Mesenteric fat pad (tissue), 1 donor: ENCODE results near the gene ANTXR1. TPM values are rescaled to one million over a fixed set of nuclear protein-coding genes. Genes with fewer than 3 reads are reported as not detected.

Experiments
- DNase-seq: peaks from one replicate; pipeline ENCODE4 v3.0.0-alpha.2; 2020; ENCODE audit warnings: low spot score
- total RNA-seq: library from RNA; stranded (reverse); fragmentation: NEBNext Ultra II Directional; extraction: Animal tissue kit (Norgen Biotek cat#: 25700); gene quantifications from one replicate; pipeline ENCODE4 v1.2.1, GENCODE V29; 2021
- donor health status: DM: yes; HTN: yes; CAD: no.

ANTXR1 gene
- total RNA-seq, 1 donor from 2014 or later: 51.9 TPM

GRCh38 chr2:69177785-69178636 lies 165.0 kb downstream of the ANTXR1 start:
- peak; percentile 96 for DNase-seq

DNA sequence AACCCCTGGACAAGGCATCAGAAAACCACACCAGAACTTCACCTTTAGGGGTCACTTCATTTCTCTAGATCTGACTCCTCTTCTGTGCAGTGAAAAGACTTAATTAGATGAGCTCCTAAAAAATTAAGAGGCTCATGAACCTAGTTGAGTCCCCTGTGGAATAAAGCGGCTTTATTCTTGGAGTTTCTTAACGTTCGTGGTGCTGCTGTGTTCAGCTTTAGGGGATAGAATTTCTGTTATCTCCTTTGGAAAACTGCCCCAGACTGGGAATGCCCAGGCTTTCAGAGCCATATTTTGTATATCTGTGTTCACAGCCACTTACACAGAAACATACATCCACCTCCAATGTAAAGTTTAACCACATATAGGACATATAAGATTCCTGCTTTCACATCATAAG lies 165.8 kb downstream of the ANTXR1 start:
- no peak for DNase-seq

DNA sequence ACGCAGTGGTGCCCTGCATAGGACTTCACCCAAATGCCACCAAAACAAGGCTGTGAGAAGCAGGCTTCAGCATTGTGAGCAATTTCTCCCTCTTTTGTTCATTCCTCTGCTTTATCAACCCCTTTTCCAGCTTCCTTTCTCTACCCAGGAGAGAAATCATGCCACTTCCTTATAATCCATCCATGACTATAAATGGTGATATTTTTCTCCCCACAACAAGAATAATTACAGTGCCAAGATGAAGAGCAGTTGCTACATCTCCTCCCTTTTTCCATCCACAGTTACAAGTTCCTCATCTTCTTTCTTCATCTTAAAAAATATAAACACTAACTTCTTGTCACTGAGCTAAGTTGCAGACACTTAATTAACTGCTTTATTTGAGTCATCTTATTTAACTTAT lies 167.2 kb downstream of the ANTXR1 start:
- DNase-seq: no peak

- no peak for DNase-seq
These were observed 168.0 kb downstream of the ANTXR1 start for GRCh38 chr2:69180974-69181373.

DNA sequence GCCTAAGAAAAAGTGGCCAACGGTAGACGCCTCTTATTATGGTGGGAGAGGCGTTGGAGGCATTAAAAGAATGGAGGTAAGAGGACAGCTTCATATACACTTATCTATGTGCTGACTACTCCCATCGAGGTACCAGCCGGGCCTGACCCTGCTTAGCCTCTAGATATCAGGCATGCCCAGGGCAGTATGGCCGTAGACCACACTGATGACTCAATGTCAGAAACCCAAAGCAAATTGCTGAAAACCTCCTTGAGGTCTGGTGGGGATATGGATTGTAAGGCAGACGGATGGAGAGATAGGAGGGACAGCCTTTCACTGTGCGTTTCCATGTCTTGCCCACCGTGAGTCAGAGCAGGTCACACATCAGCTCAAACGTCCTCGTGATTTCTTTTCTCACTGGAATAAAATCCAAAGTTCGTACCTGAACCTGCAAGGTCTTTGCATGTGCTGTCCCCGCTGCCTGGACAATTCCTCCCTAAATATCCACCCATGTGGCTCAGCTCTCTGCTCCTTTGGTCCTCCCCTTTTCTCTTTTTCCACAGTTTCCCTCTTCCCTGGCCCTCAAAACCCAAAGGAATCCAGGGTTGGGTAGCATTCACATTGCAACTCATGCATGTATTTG lies 168.9 kb downstream of the ANTXR1 start:
- DNase-seq: no peak

GRCh38 chr2:69183659-69184058 lies 170.7 kb downstream of the ANTXR1 start:
- DNase-seq: no peak

- DNase-seq: no peak
These were observed 171.2 kb downstream of the ANTXR1 start for GRCh38 chr2:69184224-69184623.

DNA sequence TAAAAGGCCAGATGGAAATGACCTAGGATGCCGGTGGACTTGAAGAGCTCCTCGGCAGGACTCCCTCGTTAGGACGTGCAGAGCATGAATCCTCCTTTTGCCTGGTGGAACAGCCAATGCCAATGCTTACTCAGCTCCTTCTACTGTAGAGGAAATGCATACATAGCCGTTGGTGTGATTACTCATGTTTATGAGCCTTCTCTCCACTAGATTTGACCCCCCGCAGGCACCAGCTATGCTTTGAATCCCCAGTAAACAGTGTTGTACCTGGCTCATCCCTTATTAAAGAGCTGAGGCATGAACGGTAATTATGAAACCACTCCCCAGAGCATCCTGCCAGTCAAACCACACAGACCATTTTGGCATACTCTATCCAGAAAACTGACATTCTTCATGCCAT lies 172.8 kb downstream of the ANTXR1 start:
- DNase-seq: no peak

DNA sequence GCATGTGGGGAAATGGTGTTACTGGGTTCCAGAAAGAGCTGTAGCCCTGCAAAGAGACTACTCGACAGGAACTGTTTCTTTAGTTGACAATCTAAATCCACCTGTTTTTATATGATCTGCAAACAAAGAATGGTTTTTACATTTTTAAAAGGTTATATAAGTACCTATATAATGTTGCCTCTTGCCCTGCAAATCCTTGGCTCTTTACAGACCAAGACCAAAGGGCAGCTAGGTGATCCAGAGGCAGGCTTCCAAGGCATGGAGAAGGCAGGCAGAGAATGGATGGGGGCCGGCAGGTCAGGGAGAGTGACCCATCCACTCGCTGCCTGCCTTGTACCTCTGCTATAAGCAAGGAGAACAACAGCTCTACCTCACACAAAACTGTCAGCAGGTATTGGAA lies 173.6 kb downstream of the ANTXR1 start:
- no peak for DNase-seq

- DNase-seq: no peak
These were observed 175.4 kb downstream of the ANTXR1 start for GRCh38 chr2:69188182-69188900.

- no peak for DNase-seq
These were observed 177.9 kb downstream of the ANTXR1 start for GRCh38 chr2:69190743-69191404.

GRCh38 chr2:69191634-69192033 lies 178.7 kb downstream of the ANTXR1 start:
- DNase-seq: no peak

GRCh38 chr2:69192176-69192945 lies 179.4 kb downstream of the ANTXR1 start:
- no peak for DNase-seq

DNA sequence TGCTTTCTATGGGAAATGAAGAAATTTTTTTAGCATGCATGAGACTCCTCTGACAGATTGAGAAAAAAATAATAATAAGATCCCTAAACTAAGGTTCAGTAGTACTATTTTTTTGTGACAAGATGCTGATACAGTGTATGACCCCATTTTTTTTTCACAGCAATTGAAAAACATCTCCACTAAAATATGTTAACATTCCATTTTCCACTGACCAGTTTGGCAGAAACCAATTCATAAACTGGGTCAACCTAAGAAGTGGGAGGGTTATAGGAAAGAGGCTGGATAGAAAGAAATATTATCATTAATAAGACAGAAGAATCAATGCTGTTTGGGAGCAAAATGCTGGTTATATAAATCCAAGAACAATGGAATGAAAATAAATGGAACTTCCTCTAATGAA lies 182.7 kb downstream of the ANTXR1 start:
- DNase-seq: no peak

- DNase-seq: no peak
These were observed 183.5 kb downstream of the ANTXR1 start for GRCh38 chr2:69196327-69197117.

DNA sequence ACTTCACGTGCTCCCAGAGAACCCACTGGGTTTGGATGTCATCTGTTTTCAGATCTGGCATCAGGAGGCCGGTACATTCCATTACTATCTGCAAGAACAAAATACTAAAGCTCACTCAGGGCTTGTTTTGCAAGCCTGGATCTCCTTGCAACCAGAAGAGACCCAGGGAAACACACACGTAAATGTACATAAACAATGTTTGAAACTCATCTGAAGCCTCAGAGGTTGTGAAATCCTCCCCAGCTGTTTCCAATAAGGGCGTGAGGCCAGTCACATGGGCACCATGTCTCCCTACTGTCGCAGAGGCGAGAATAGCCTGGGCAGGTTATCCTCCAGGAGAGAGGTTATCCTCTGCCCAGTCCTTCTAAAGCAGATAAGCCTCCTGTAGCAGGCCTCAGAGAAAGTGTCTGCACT lies 187.1 kb downstream of the ANTXR1 start:
- DNase-seq: no peak

- no peak for DNase-seq
These were observed 188.3 kb downstream of the ANTXR1 start for GRCh38 chr2:69201259-69201658.

- DNase-seq: no peak
These were observed 189.3 kb downstream of the ANTXR1 start for GRCh38 chr2:69202327-69202726.

- DNase-seq: no peak
These were observed 190.4 kb downstream of the ANTXR1 start for GRCh38 chr2:69203166-69203985.
